Activated CD4-positive, alpha-beta memory T cell treated with anti-CD3 and anti-CD28 coated beads, Interleukin-2, amount 10 ng/mL, durations not matched to agents 7 days and 5 days (primary cell): ENCODE results near the gene SERTAD1. TPM values are rescaled to one million over a fixed set of nuclear protein-coding genes. Genes with fewer than 3 reads are reported as not detected.
"Not testable (repeated sequence)": the region's sequence is repeated elsewhere in the genome, so short reads cannot be mapped to it uniquely, and the experiment has no call there.

Experiments used
- CTCF ChIA-PET: fragments of 350-600 bp; sonication (Branson Sonifier 250); formaldehyde crosslinking; loops from one replicate; lab custom pipeline; 2021; ENCODE audit warnings: antibody characterized with exemption, inconsistent platforms; lab: Charles Lee
- POLR2A ChIA-PET: fragments of 350-600 bp; sonication (Branson Sonifier 250); formaldehyde crosslinking; loops from one replicate; lab custom pipeline; 2021; ENCODE audit warnings: antibody characterized with exemption; lab: Charles Lee
- DNase-seq: peaks from one replicate; pipeline ENCODE4 v3.0.0-alpha.2; 2020
- H3K27ac Mint-ChIP-seq: one replicate; pipeline ENCODE4 v1.8.0; 2021; ENCODE audit warnings: mild to moderate bottlenecking, mixed read lengths
- H3K27me3 Mint-ChIP-seq: one replicate; pipeline ENCODE4 v1.8.0; 2021; ENCODE audit warnings: mixed read lengths
- H3K36me3 Mint-ChIP-seq: one replicate; pipeline ENCODE4 v1.8.0; 2021; ENCODE audit warnings: low read depth, mixed read lengths
- H3K4me1 Mint-ChIP-seq: one replicate; pipeline ENCODE4 v1.8.0; 2021; ENCODE audit warnings: mixed read lengths
- H3K4me3 Mint-ChIP-seq: one replicate; pipeline ENCODE4 v1.8.0; 2021; ENCODE audit warnings: mild to moderate bottlenecking, mixed read lengths
- H3K9me3 Mint-ChIP-seq: one replicate; pipeline ENCODE4 v1.8.0; 2021; ENCODE audit warnings: mixed read lengths
- total RNA-seq, 2 experiments: library from RNA; stranded (reverse); gene quantifications; one replicate each; pipeline ENCODE4 v1.2.3, GENCODE V29; 2021

The SERTAD1 gene
- total RNA-seq, 2 experiments from 2014 or later, result 10.6 to 10.7 TPM

DNA sequence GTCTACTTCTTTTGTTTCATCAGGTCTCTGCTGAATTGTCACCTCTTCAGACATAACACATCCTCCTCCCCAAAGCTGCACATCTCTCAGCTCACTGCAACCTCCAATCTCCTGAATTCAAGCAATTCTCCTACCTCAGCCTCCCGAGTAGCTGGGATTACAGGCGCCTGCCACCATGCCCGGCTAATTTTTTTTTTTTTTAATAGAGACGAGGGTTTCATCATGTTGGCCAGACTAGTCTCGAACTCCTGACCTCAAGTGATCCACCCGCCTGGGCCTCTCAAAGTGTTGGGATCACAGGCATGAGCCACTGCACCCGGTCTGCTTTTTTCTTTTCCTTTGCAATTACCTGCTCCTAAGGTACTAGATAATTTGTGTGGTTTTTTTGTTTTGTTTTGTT is 7.0 kb upstream of the SERTAD1 start:
- H3K27me3 Mint-ChIP-seq, DNase-seq, H3K9me3 Mint-ChIP-seq, H3K36me3 Mint-ChIP-seq: not testable (repeated sequence)
- peak overlapping the region; percentile 89 for H3K27ac Mint-ChIP-seq
- ChIA-PET CTCF (interaction anchor here (1.5 to 9.0 kb wide), 3 partner anchors 9 to 32 kb away, joined by 7 to 42 read pairs (median 10); no protein-coding TSS in a partner anchor), POLR2A (interaction anchor here (1.0 to 2.9 kb wide), 2 partner anchors 10 to 32 kb away, joined by 4 to 13 read pairs; partner anchors contain the start of gene BLVRB)
- H3K4me1 Mint-ChIP-seq, result peaks cover 14% of the 10 kb centered on the region
- peak overlapping the region; percentile 85 for H3K4me3 Mint-ChIP-seq

DNA sequence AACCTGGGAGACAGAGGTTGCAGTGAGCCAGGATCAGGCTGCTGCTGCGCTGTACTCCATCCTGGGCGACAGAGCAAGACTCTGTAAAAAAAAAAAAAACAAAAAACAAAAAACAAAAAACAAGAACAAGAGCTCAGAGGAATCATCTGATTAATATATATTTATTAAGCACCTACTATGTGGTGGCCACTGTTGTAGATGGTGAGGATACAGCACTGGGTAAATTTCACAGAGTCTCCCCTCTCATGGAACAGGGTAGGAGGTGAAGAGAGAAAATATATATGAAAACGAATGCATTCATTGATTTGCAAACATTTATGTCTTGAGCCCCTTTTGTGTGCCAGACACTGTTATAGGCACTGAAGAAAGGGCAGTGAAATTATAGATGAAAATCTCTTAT is 5.9 kb upstream of the SERTAD1 start:
- Mint-ChIP-seq H3K27ac (no peak overlapping the region), H3K4me3 (no peak overlapping the region), H3K27me3 (no peaks in the 10 kb centered on the region), H3K9me3 (no peaks in the 10 kb centered on the region), H3K36me3 (no peaks in the 10 kb centered on the region), H3K4me1 (peaks cover 15% of the 10 kb centered on the region)
- ChIA-PET POLR2A (no interaction called here), CTCF (interaction anchor here (4.0 to 9.0 kb wide), 2 partner anchors 11 to 33 kb away, joined by 10 to 42 read pairs; no protein-coding TSS in a partner anchor)
- DNase-seq, result no peak

DNA sequence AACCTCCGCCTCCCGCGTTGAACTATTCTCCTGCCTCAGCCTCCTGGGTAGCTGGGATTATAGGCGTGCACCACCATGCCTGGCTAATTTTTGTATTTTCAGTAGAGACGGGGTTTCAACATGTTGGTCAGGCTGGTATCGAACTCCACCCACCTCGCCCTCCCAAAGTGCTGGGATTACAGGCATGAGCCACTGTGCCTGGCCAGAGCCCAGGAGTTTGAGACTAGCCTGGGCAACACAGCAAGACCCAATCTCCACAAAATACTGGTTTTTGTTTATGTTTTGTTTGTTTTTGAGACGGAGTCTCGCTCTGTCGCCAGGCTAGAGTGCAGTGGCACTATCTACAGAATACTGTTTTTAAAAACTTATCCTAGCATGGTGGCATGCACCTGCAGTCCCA is 4.5 kb upstream of the SERTAD1 start:
- H3K4me1 Mint-ChIP-seq, result peaks cover 21% of the 10 kb centered on the region
- CTCF ChIA-PET, result interaction anchor here (9.0 kb wide), 1 partner anchor 9 kb away, joined by 42 read pairs; no protein-coding TSS in a partner anchor
- DNase-seq, POLR2A ChIA-PET, H3K27me3 Mint-ChIP-seq, H3K36me3 Mint-ChIP-seq, H3K4me3 Mint-ChIP-seq, H3K27ac Mint-ChIP-seq, H3K9me3 Mint-ChIP-seq: not testable (repeated sequence)

DNA sequence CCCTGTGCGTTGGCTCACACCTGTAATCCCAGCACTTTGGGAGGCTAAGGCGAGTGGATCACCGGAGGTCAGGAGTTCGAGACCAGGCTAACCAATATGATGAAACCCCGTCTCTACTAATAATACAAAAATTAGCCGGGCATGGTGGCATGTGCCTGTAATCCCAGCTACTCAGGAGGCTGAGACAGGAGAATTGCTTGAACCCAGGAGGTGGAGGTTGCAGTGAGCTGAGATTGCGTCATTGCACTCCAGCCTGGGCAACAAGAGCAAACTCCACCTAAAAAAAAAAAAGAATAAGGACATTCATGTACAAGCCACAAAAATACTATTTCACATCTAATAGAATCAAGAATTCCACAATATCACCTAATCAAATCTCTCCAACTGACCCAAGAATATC is 2.4 kb upstream of the SERTAD1 start:
- not testable (repeated sequence) for DNase-seq, H3K36me3 Mint-ChIP-seq, H3K27me3 Mint-ChIP-seq, H3K4me3 Mint-ChIP-seq, H3K9me3 Mint-ChIP-seq, H3K27ac Mint-ChIP-seq
- ChIA-PET CTCF (interaction anchor here (2.6 kb wide), 1 partner anchor 37 kb away, joined by 15 read pairs; the partner anchor contains the start of gene BLVRB), POLR2A (interaction anchor here (1.3 kb wide), 1 partner anchor 37 kb away, joined by 3 read pairs; the partner anchor contains the start of gene BLVRB)
- H3K4me1 Mint-ChIP-seq, result peaks cover 22% of the 10 kb centered on the region

DNA sequence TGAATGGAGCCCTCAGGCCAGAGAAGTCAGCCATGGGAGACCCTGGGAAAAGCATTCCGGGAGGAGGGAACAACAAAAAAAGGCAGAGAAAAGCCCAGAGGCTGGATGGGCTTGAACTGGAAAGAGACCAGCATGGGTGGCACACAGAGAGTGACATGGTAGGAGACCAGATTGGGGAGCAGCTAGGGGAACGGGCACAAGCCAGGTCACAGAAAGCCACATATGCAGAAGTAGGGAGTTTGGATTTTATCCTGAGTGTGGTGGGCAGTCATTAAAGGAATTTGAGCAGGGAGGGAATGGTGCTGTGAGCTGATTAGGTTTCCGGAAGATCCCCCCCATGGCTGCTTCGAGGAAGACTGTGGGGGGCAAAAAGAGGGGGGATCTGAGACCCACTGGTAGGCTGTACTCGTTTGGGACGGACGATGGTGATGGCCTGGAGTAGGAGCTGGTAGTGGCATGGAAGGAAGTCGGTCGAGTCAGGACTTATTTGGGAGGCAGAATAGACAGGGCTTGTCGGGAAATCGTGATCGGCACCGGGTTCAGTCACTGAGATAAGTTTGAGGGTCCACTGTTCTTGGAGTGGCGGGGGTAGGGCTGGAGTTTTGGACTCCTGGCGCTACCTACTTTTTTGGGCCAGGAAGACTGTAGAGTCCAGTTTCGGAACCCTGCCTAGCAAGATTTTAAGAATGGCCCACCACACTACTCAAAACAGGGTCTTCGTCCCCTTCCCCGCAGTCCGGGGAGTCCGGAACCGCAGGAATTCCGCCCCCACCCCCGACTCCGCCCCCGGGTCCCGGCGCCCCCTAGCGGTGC is 949 bp downstream of the SERTAD1 start:
- DNase-seq, result no peak
- H3K4me3 Mint-ChIP-seq, result peak overlapping the region; percentile 88
- H3K27ac Mint-ChIP-seq, result peak overlapping the region; percentile 89
- ChIA-PET POLR2A (interaction anchor here (0.8 to 1.0 kb wide), 5 partner anchors 14 to 41 kb away, joined by 3 to 14 read pairs (median 3); partner anchors contain the start of genes BLVRB and SERTAD3), CTCF (interaction anchor here (0.9 to 1.4 kb wide), 3 partner anchors 11 to 119 kb away, joined by 3 to 5 read pairs (median 5); partner anchors contain the start of gene PRX)
- no peaks in the 10 kb centered on the region for H3K27me3 Mint-ChIP-seq
- H3K9me3 Mint-ChIP-seq, result no peaks in the 10 kb centered on the region
- peaks cover 20% of the 10 kb centered on the region for H3K36me3 Mint-ChIP-seq
- H3K4me1 Mint-ChIP-seq, result peaks cover 26% of the 10 kb centered on the region

DNA sequence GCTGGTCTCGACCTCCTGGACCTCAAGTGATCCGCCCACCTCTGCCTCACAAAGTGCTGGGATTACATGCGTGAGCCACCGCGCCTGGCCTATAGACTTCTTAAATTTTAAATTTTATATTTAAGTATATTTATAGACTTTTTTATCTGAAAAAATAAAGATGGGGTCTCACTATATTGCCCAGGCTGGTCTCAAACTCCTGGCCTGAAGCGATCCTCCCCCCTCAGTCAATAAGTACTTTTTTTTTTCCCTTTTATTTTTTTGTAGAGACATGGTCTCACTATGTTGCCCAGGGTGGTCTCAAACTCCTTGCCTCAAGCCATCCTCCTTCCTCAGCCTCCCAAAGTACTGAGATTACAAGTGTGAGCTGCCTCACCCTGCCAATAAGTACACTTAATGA is 1.9 kb downstream of the SERTAD1 start:
- H3K4me1 Mint-ChIP-seq, result peaks cover 31% of the 10 kb centered on the region
- peaks cover 20% of the 10 kb centered on the region for H3K36me3 Mint-ChIP-seq
- H3K27ac Mint-ChIP-seq, result no peak overlapping the region
- peak overlapping the region; percentile 52 for H3K4me3 Mint-ChIP-seq
- H3K9me3 Mint-ChIP-seq, result no peaks in the 10 kb centered on the region
- H3K27me3 Mint-ChIP-seq, result no peaks in the 10 kb centered on the region
- no peak for DNase-seq
- POLR2A ChIA-PET, result interaction anchor here (0.8 to 1.6 kb wide), 4 partner anchors 19 to 182 kb away, joined by 3 to 6 read pairs (median 4); partner anchors contain the start of genes BLVRB and SERTAD3
- CTCF ChIA-PET, result interaction anchor here (1.0 to 1.4 kb wide), 2 partner anchors 10 to 40 kb away, joined by 3 to 5 read pairs; partner anchors contain the start of gene PRX

DNA sequence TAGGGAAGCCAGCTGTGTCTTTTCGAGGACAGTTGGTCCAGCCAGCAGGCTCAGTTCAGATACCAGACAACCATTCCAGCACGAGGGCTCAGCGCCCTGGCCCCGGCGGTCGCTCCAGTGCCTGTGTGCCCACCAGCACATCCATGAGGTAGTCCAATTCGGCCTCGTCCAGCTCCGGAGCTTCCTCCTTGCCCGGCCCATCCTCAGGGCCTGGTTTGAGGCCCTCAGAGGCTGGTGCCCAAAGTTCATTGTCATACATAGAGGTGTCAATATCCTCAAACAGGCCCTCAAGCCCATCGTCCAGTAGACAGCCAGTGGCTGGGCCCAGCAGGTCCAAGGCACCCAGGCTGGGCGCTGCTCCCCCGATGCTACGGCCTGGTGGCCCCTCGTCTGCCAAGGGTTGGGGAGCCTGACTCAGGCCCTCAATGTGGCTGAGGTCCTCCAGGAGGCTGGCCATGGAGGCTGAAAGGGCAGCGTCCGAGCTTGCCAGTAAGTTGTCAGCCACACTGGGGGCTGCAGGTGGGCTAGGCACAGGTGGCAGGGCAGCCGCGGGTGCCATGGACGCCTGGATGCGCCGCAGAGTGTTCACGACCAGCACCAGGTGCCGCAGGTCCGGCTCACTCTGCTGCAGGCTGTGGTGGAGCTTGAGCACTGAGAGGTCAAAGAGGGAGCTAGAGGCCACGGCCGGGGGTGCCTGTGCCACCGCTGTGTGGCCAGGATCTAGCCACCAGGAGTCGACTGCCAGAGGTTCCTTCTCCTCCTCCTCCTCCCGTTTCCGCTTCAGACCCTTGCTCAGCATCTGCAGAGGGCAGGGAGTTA is 2.8 kb downstream of the SERTAD1 start:
- H3K27ac Mint-ChIP-seq, result no peak overlapping the region
- H3K4me1 Mint-ChIP-seq, result peaks cover 36% of the 10 kb centered on the region
- no peak for DNase-seq
- H3K4me3 Mint-ChIP-seq, result peak overlapping the region; percentile 77
- ChIA-PET POLR2A (interaction anchor here (0.7 to 2.9 kb wide), 5 partner anchors 10 to 481 kb away, joined by 3 to 22 read pairs (median 5); partner anchors contain the start of genes BLVRB, PRX and SERTAD3), CTCF (interaction anchor here (1.0 kb wide), 1 partner anchor 41 kb away, joined by 3 read pairs; no protein-coding TSS in a partner anchor)
- no peaks in the 10 kb centered on the region for H3K9me3 Mint-ChIP-seq
- peaks cover 20% of the 10 kb centered on the region for H3K36me3 Mint-ChIP-seq
- H3K27me3 Mint-ChIP-seq, result no peaks in the 10 kb centered on the region

DNA sequence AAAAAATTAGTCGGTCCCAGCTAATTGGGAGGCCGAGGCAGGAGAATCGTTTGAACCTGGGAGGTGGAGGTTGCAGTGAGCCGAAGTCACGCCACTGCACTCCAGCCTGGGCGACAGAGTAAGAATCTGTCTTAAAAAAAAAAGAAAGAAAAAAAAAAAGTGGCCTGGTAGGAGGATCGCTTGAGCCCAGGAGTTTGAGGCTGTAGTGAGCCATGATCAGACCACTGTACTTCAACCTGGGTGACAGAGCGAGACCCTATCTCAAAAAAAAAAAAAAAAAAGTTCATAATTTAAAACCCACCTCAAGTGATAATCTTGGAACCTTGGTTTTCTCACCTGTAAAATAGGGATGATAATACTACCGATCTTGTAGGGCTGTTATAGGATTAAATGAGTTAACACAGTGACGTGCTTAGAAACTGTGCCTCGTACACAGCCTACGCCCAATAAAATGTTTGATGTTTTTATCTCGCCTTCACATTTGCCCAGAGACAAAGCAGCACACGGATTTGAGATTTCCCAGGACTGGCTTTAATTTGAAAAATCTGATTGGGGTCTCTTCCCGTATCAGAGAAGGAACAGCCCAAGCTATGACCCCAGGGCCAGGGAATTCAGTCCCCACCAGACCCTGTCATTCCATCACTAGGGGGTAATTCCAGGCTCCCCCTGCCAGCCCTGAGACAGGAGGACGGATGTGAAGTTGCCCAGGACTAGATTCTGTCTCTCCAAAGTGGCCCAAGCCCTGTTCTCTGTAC is 3.6 kb downstream of the SERTAD1 start:
- Mint-ChIP-seq H3K36me3 (peaks cover 20% of the 10 kb centered on the region), H3K4me3 (peak overlapping the region; percentile 77), H3K27me3 (no peaks in the 10 kb centered on the region), H3K9me3 (no peaks in the 10 kb centered on the region), H3K4me1 (peaks cover 43% of the 10 kb centered on the region), H3K27ac (peak overlapping the region; percentile 80)
- POLR2A ChIA-PET, result interaction anchor here (0.7 to 2.9 kb wide), 9 partner anchors 10 to 480 kb away, joined by 3 to 25 read pairs (median 6); partner anchors contain the start of genes BLVRB, C19orf47, PLD3 and PRX
- CTCF ChIA-PET, result interaction anchor here (1.0 to 3.8 kb wide), 7 partner anchors 11 to 117 kb away, joined by 4 to 51 read pairs (median 25); partner anchors contain the start of genes BLVRB, SERTAD3 and SPTBN4
- DNase-seq, result no peak

DNA sequence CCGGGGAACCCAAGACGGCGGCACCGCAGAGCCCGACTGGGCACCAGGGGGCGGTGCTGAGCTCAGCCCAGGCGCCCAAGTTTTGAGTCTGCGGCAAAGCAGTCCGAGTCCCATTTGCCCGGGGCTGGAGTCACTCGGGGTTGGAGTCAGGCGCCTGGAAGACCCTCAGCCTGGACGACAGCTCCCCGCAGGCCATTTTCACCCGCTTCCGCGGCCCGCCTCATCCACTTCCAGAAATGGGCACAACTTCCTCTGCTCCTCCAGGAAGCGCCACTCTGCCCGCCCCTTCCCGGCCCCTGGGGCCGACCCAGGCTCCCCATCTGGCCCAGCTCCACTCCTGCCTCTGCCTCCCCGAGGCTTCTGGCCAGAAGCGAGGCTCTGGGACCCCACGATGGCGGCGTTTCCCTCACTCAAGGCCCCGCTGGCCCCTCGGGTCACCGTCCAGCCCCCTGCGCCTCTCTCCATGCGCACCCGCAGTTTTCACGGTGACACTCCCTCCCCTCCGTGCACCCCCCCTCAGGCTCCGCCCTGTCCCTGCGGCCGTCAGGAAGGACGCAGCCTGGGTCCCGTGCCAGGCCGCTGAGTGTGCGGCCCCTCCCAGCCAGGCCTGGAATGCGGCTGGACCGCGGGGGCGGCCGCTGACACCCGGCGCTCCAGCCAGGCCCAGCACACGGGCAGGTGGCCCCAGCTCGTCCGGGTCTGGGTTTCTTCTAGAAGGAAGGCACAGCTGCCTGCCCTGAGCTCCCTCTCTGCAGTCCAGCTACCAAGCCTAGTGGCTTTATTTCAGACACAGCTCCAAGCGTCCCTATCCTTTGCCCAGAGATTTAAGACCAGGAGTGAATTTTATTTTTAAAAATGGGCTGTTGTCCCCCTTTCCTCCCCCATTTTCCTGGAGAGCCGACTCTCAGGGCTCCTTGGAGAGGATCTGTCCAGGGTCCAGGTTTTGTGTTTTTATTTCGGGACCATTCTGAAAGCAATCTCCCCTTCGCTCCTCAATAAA is 4.7 kb downstream of the SERTAD1 start:
- ChIA-PET POLR2A (interaction anchor here (0.5 to 2.9 kb wide), 18 partner anchors 8 to 1326 kb away, joined by 3 to 25 read pairs (median 5); partner anchors contain the start of genes AKT2, BLVRB, C19orf47 and PLD3), CTCF (interaction anchor here (0.6 to 3.8 kb wide), 40 partner anchors 8 to 1799 kb away, joined by 3 to 51 read pairs (median 4); partner anchors contain the start of genes ACTMAP, AKT2, B9D2 and BLVRB)
- DNase-seq, result peak; percentile 79
- no peaks in the 10 kb centered on the region for H3K9me3 Mint-ChIP-seq
- H3K36me3 Mint-ChIP-seq, result peaks cover 20% of the 10 kb centered on the region
- peak overlapping the region; percentile 80 for H3K27ac Mint-ChIP-seq
- peaks cover 48% of the 10 kb centered on the region for H3K4me1 Mint-ChIP-seq
- no peaks in the 10 kb centered on the region for H3K27me3 Mint-ChIP-seq
- peak overlapping the region; percentile 77 for H3K4me3 Mint-ChIP-seq

DNA sequence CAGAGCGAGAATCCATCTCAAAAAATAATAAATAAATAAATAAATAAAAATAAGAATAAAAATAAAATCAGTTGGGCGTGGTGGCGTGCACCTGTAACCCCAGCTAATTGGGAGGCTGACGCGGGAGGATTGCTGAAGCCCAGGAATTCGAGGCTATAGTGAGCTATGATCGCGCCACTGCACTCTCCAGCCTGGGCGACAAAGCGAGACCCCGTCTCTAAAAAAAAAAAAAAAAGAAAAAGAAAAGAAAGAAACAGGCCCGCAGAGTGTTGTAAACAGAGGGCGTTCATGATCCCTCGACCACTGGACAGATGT is 5.4 kb downstream of the SERTAD1 start:
- DNase-seq, result no peak
- Mint-ChIP-seq H3K4me1 (peaks cover 51% of the 10 kb centered on the region), H3K27ac (peak overlapping the region; percentile 76), H3K9me3 (no peaks in the 10 kb centered on the region), H3K36me3 (peaks cover 17% of the 10 kb centered on the region), H3K27me3 (no peaks in the 10 kb centered on the region), H3K4me3 (peak overlapping the region; percentile 77)
- CTCF ChIA-PET, result interaction anchor here (0.6 to 3.8 kb wide), 40 partner anchors 8 to 1800 kb away, joined by 3 to 51 read pairs (median 4); partner anchors contain the start of genes ACTMAP, AKT2, B9D2 and BLVRB
- POLR2A ChIA-PET, result interaction anchor here (0.8 to 2.9 kb wide), 16 partner anchors 9 to 230 kb away, joined by 3 to 25 read pairs (median 5); partner anchors contain the start of genes AKT2, BLVRB, C19orf47 and PLD3
